HepG2 (cell line): ENCODE data around the gene KCNS1. TPM values are rescaled to one million over a fixed set of nuclear protein-coding genes. Genes with fewer than 3 reads are reported as not detected.

ENCODE experiments used
- ATF7-NPFF ChIP-seq: sonication (generic); formaldehyde crosslinking; IDR thresholded peaks from 2 replicates; pipeline ENCODE4 v1.8.1; 2023; ENCODE audit warnings: mild to moderate bottlenecking, low read depth, missing genetic modification reagents, moderate library complexity
- BHLHE40 ChIP-seq: IDR thresholded peaks from 2 replicates; pipeline ENCODE4 v1.6.1; 2011; ENCODE audit warnings: low read length, improper control_type of control experiment
- CENPT ChIP-seq: sonication (generic); formaldehyde crosslinking; IDR thresholded peaks from 2 replicates; pipeline ENCODE4 v1.8.0; 2022; ENCODE audit warnings: low read depth, mild to moderate bottlenecking, moderate library complexity, missing genetic modification reagents
- ERF ChIP-seq: IDR thresholded peaks from 2 replicates; pipeline ENCODE4 v1.6.1; 2018; ENCODE audit warnings: missing biosample characterization, missing genetic modification reagents
- ESRRA ChIP-seq: sonication (generic); formaldehyde crosslinking; IDR thresholded peaks from 2 replicates; pipeline ENCODE4 v1.5.1; 2020; ENCODE audit warnings: mild to moderate bottlenecking, low read depth, missing genetic modification reagents
- GABPB1 ChIP-seq: IDR thresholded peaks from 2 replicates; pipeline ENCODE4 v1.6.1; 2016; ENCODE audit warnings: mild to moderate bottlenecking, missing genetic modification reagents, moderate library complexity, missing compliant biosample characterization
- KDM1A ChIP-seq: IDR thresholded peaks from 2 replicates; pipeline ENCODE4 v1.6.1; 2016; ENCODE audit warnings: missing compliant biosample characterization
- KDM4B ChIP-seq: sonication (generic); formaldehyde crosslinking; IDR thresholded peaks from 2 replicates; pipeline ENCODE4 v1.4.0; 2020; ENCODE audit warnings: missing genetic modification reagents
- MAFK ChIP-seq, 2 experiments: IDR thresholded peaks in 1 of 2; conservative IDR thresholded peaks in 1 of 2; 2 replicates each; pipeline ENCODE4 v1.6.1; 2011; ENCODE audit warnings: improper control_type of control experiment in 2 of 2, low read length in 2 of 2
- MTF2 ChIP-seq: sonication (generic); formaldehyde crosslinking; IDR thresholded peaks from 2 replicates; pipeline ENCODE4 v1.5.0; 2020; ENCODE audit warnings: missing genetic modification reagents, borderline replicate concordance
- NR2C2 ChIP-seq: sonication (generic); formaldehyde crosslinking; IDR thresholded peaks from 2 replicates; pipeline ENCODE4 v1.4.0; 2020; ENCODE audit warnings: missing genetic modification reagents, mild to moderate bottlenecking, moderate library complexity, borderline replicate concordance
- RARA ChIP-seq: IDR thresholded peaks from 2 replicates; pipeline ENCODE4 v1.6.1; 2016; ENCODE audit warnings: missing genetic modification reagents, missing compliant biosample characterization
- TRAFD1 ChIP-seq: sonication (generic); formaldehyde crosslinking; IDR thresholded peaks from 2 replicates; pipeline ENCODE4 v1.5.1; 2020; ENCODE audit warnings: missing genetic modification reagents, mild to moderate bottlenecking, borderline replicate concordance
- ZBTB25 ChIP-seq: IDR thresholded peaks from 2 replicates; pipeline ENCODE4 v1.6.1; 2018; ENCODE audit warnings: missing genetic modification reagents
- ZNF138 ChIP-seq: sonication (generic); formaldehyde crosslinking; IDR thresholded peaks from 2 replicates; pipeline ENCODE4 v1.5.0; 2020; ENCODE audit warnings: mild to moderate bottlenecking, low read depth, missing genetic modification reagents
- ZNF446 ChIP-seq: sonication (generic); formaldehyde crosslinking; IDR thresholded peaks from 2 replicates; pipeline ENCODE4 v1.5.0; 2020; ENCODE audit warnings: mild to moderate bottlenecking, missing genetic modification reagents
- ZNF564 ChIP-seq: sonication (generic); formaldehyde crosslinking; IDR thresholded peaks from 2 replicates; pipeline ENCODE4 v1.8.1; 2023; ENCODE audit warnings: mild to moderate bottlenecking, missing genetic modification reagents
- ZNF580 ChIP-seq: IDR thresholded peaks from 2 replicates; pipeline ENCODE4 v1.6.1; 2016; ENCODE audit warnings: low read depth, borderline replicate concordance
- ZNF775 ChIP-seq: sonication (generic); formaldehyde crosslinking; IDR thresholded peaks from 2 replicates; pipeline ENCODE4 v1.4.0; 2020; ENCODE audit warnings: missing genetic modification reagents, mild to moderate bottlenecking, moderate library complexity, borderline replicate concordance
- polyA plus RNA-seq, 8 experiments: library from polyadenylated mRNA; depleted of rRNA in 3 of 8; stranded (reverse) in 7 of 8; unstranded in 1 of 8; fragments of >200 nt; fragmentation: Illumina TruSeq in 4 of 8; extraction: Trizol in 4 of 8; gene quantifications; 2 replicates each; pipeline versions ENCODE4 v1.2.1 to v1.2.3, GENCODE V29; 2011 to 2016; ENCODE audit warnings: low read depth in 4 of 8, missing spikeins in 1 of 8, mixed read lengths in 1 of 8; ENCODE audit not compliant: insufficient read depth in 1 of 8
- total RNA-seq, 5 experiments: library from RNA; depleted of rRNA; stranded (reverse); fragments of >200 nt; fragmentation: Illumina TruSeq; extraction: Trizol; gene quantifications; 2 replicates each; pipeline ENCODE4 v1.2.3, GENCODE V29; 2016; ENCODE audit warnings: low read depth in 1 of 5
- TF ChIP-seq, protein P1 (sequence below): sonication (generic); formaldehyde crosslinking; IDR thresholded peaks from 2 replicates; pipeline ENCODE4 v1.4.0; 2020; ENCODE audit warnings: mild to moderate bottlenecking, missing genetic modification reagents
- TF ChIP-seq, protein P2 (sequence below): sonication (generic); formaldehyde crosslinking; IDR thresholded peaks from 2 replicates; pipeline ENCODE4 v1.5.0; 2020; ENCODE audit warnings: mild to moderate bottlenecking, low read depth, missing genetic modification reagents, borderline replicate concordance
- TF ChIP-seq, protein P3 (sequence below): sonication (generic); formaldehyde crosslinking; IDR thresholded peaks from 2 replicates; pipeline ENCODE4 v1.4.0; 2020; ENCODE audit warnings: missing genetic modification reagents

The KCNS1 gene
- total and polyA plus RNA-seq, 2 of the 13 experiments (the other 11 are each of a cell fraction or from before 2014, with no cell fraction given) = 0.03 TPM; not detected in 1

GRCh38 chr20:45100563-45101245, at the start of gene KCNS1 (continued):
- TF ChIP-seq, protein P1, sequence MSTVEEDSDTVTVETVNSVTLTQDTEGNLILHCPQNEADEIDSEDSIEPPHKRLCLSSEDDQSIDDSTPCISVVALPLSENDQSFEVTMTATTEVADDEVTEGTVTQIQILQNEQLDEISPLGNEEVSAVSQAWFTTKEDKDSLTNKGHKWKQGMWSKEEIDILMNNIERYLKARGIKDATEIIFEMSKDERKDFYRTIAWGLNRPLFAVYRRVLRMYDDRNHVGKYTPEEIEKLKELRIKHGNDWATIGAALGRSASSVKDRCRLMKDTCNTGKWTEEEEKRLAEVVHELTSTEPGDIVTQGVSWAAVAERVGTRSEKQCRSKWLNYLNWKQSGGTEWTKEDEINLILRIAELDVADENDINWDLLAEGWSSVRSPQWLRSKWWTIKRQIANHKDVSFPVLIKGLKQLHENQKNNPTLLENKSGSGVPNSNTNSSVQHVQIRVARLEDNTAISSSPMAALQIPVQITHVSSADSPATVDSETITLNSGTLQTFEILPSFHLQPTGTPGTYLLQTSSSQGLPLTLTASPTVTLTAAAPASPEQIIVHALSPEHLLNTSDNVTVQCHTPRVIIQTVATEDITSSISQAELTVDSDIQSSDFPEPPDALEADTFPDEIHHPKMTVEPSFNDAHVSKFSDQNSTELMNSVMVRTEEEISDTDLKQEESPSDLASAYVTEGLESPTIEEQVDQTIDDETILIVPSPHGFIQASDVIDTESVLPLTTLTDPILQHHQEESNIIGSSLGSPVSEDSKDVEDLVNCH (CRISPR knock-in tag) = no peak
- no peak for TF ChIP-seq ZBTB25 (CRISPR knock-in tag)
- peak; percentile 82 for TF ChIP-seq MTF2
- TF ChIP-seq BHLHE40 = no peak
- TF ChIP-seq ZNF775 (CRISPR knock-in tag) = no peak
- TF ChIP-seq CENPT (CRISPR knock-in tag) = no peak
- no peak for TF ChIP-seq ESRRA
- no peak for TF ChIP-seq KDM1A (CRISPR knock-in tag)
- no peak for TF ChIP-seq TRAFD1 (CRISPR knock-in tag)
- no peak for TF ChIP-seq ZNF138
- TF ChIP-seq, protein P2, sequence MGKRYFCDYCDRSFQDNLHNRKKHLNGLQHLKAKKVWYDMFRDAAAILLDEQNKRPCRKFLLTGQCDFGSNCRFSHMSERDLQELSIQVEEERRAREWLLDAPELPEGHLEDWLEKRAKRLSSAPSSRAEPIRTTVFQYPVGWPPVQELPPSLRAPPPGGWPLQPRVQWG (CRISPR knock-in tag) = no peak
- TF ChIP-seq KDM4B (CRISPR knock-in tag) = no peak
- peak; percentile 54; the same call in 1 of the 2 replicates for TF ChIP-seq GABPB1 (CRISPR knock-in tag)
- TF ChIP-seq, protein P3, sequence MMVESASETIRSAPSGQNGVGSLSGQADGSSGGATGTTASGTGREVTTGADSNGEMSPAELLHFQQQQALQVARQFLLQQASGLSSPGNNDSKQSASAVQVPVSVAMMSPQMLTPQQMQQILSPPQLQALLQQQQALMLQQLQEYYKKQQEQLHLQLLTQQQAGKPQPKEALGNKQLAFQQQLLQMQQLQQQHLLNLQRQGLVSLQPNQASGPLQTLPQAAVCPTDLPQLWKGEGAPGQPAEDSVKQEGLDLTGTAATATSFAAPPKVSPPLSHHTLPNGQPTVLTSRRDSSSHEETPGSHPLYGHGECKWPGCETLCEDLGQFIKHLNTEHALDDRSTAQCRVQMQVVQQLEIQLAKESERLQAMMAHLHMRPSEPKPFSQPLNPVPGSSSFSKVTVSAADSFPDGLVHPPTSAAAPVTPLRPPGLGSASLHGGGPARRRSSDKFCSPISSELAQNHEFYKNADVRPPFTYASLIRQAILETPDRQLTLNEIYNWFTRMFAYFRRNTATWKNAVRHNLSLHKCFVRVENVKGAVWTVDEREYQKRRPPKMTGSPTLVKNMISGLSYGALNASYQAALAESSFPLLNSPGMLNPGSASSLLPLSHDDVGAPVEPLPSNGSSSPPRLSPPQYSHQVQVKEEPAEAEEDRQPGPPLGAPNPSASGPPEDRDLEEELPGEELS = no peak
- TF ChIP-seq ZNF580 (CRISPR knock-in tag) = no peak
- TF ChIP-seq ZNF564 = no peak
- no peak for TF ChIP-seq NR2C2 (CRISPR knock-in tag)
- TF ChIP-seq ERF (CRISPR knock-in tag) = peak; percentile 29; the same call in 1 of the 2 replicates
- TF ChIP-seq ZNF446 = no peak
- 0 out of 2 replicates have a peak, but pooled peaks have one; percentile 13 for TF ChIP-seq RARA (CRISPR knock-in tag)
- TF ChIP-seq ATF7-NPFF (CRISPR knock-in tag) = 0 out of 2 replicates have a peak, but pooled peaks have one; percentile 24
- TF ChIP-seq MAFK (conservative IDR thresholded peaks at IDR 0.05 in 1 of 2, IDR thresholded peaks at IDR 0.05 in 1 of 2; ENCODE audit: low read length in 2 of 2) = no peak
